ENCODE results near the gene ZNF692.
"Not testable (repeated sequence)": the region's sequence is repeated elsewhere in the genome, so short reads cannot be mapped to it uniquely, and the experiment has no call there.

Gene ZNF692

GRCh38 chr1:248858891-248859889 lies at the start of gene ZNF692:
ZNF692 (minus strand) TSS chr1:248859085; CDS start chr1:248858309, 776 bp downstream.
- peak; percentile 99 for DNase-seq (ENCODE audit: low spot score)

GRCh38 chr1:248906753-248907661 lies 48.1 kb upstream of the ZNF692 start:
- no peak for DNase-seq (ENCODE audit: low spot score)

- DNase-seq (ENCODE audit: low spot score), result peak; percentile 99
Measured at GRCh38 chr1:248906009-248906752, 47.3 kb upstream of the ZNF692 start, which contains the start of gene PGBD2. PGBD2 (plus strand) TSS chr1:248906235; CDS start chr1:248913863, 7,628 bp downstream.

- DNase-seq (ENCODE audit: low spot score), result no peak
Measured at GRCh38 chr1:248905662-248906008, 46.8 kb upstream of the ZNF692 start.

GRCh38 chr1:248904437-248905216 lies 45.7 kb upstream of the ZNF692 start:
- DNase-seq (ENCODE audit: low spot score), result no peak

- no peak for DNase-seq (ENCODE audit: low spot score)
Measured at GRCh38 chr1:248901578-248901977, 42.7 kb upstream of the ZNF692 start.

- no peak for DNase-seq (ENCODE audit: low spot score)
Measured at GRCh38 chr1:248900637-248901036, 41.8 kb upstream of the ZNF692 start.

- DNase-seq (ENCODE audit: low spot score), result no peak
Measured at GRCh38 chr1:248897412-248898337, 38.8 kb upstream of the ZNF692 start.

GRCh38 chr1:248894837-248895236 lies 36.0 kb upstream of the ZNF692 start:
- DNase-seq (ENCODE audit: low spot score), result no peak

- DNase-seq (ENCODE audit: low spot score), result no peak
Measured at GRCh38 chr1:248892590-248892989, 33.7 kb upstream of the ZNF692 start.

GRCh38 chr1:248891758-248892157 lies 32.9 kb upstream of the ZNF692 start:
- no peak for DNase-seq (ENCODE audit: low spot score)

- no peak for DNase-seq (ENCODE audit: low spot score)
Measured at GRCh38 chr1:248890549-248891498, 31.9 kb upstream of the ZNF692 start.

GRCh38 chr1:248889914-248890243 lies 31.0 kb upstream of the ZNF692 start:
- DNase-seq (ENCODE audit: low spot score), result not testable (repeated sequence)

- DNase-seq (ENCODE audit: low spot score), result no peak
Measured at GRCh38 chr1:248886237-248886895, 27.5 kb upstream of the ZNF692 start.

- DNase-seq (ENCODE audit: low spot score), result no peak
Measured at GRCh38 chr1:248885646-248886045, 26.8 kb upstream of the ZNF692 start.

- no peak for DNase-seq (ENCODE audit: low spot score)
Measured at GRCh38 chr1:248884632-248885295, 25.9 kb upstream of the ZNF692 start.

GRCh38 chr1:248882427-248882826 lies 23.5 kb upstream of the ZNF692 start:
- not testable (repeated sequence) for DNase-seq (ENCODE audit: low spot score)

- DNase-seq (ENCODE audit: low spot score), result no peak
Measured at GRCh38 chr1:248881261-248881660, 22.4 kb upstream of the ZNF692 start.
